Measurements from ENCODE around the gene NFASC. TPM values are rescaled to one million over a fixed set of nuclear protein-coding genes. Genes with fewer than 3 reads are reported as not detected.

The NFASC gene
- total and polyA plus RNA-seq, 4 donors: 0.23 to 5.4 (median 1.9) TPM

GRCh38 chr1:204875255-204875654 lies 4.6 kb downstream of the NFASC start:
- Histone ChIP-seq H3K27me3 (ENCODE audit: control insufficient read depth in 4 of 4, insufficient read depth in 4 of 4, low read length in 3 of 4) (no peaks in the 10 kb centered on the region), H3K4me3 (ENCODE audit: low read depth in 1 of 3, low read length in 3 of 3) (no peak overlapping the region), H3K36me3 (ENCODE audit: control insufficient read depth in 4 of 4, insufficient read depth in 3 of 4, low read depth in 1 of 4, low read length in 3 of 4) (no peaks in the 10 kb centered on the region), H3K27ac (ENCODE audit: low read depth in 1 of 2, low read length in 2 of 2) (no peak overlapping the region), H3K9ac (ENCODE audit: low read depth in 1 of 2, low read length in 2 of 2) (no peak overlapping the region), H3K4me1 (ENCODE audit: control insufficient read depth in 4 of 4, insufficient read depth in 4 of 4, low read length in 3 of 4) (no peaks in the 10 kb centered on the region), H3K9me3 (ENCODE audit: control insufficient read depth in 4 of 4, low read length in 3 of 4) (no peaks in the 10 kb centered on the region)
- no peak for DNase-seq (ENCODE audit: low spot score)
- TF ChIP-seq JUND (IDR thresholded peaks at IDR 0.05) (no peak), YY1 (IDR thresholded peaks at IDR 0.05) (no peak), RXRA (IDR thresholded peaks at IDR 0.05) (no peak), SP1 (IDR thresholded peaks at IDR 0.05) (no peak), ZBTB33 (IDR thresholded peaks at IDR 0.05) (no peak), ATF3 (IDR thresholded peaks at IDR 0.05) (no peak), RAD21 (IDR thresholded peaks at IDR 0.05) (no peak), NR2F2 (IDR thresholded peaks at IDR 0.05) (no peak), FOXA1 (IDR thresholded peaks at IDR 0.05) (no peak), REST (IDR thresholded peaks at IDR 0.05) (no peak), TAF1 (conservative IDR thresholded peaks at IDR 0.05) (no peak), HNF4A (conservative IDR thresholded peaks at IDR 0.05) (no peak), FOXA2 (IDR thresholded peaks at IDR 0.05) (no peak), CTCF (IDR thresholded peaks at IDR 0.05; ENCODE audit: low read depth, low read length, missing input control) (no peak), MAX (IDR thresholded peaks at IDR 0.05) (no peak), HNF4G (IDR thresholded peaks at IDR 0.05) (no peak), GABPA (IDR thresholded peaks at IDR 0.05 in 1 of 2, conservative IDR thresholded peaks at IDR 0.05 in 1 of 2) (no peak), EGR1 (IDR thresholded peaks at IDR 0.05; ENCODE audit: low read depth in 2 of 2) (no peak)
- 70% methylated on average over 4 of the region's 4 CpGs for WGBS
